ENCODE measurements around the gene TRIM23.

The TRIM23 gene

DNA sequence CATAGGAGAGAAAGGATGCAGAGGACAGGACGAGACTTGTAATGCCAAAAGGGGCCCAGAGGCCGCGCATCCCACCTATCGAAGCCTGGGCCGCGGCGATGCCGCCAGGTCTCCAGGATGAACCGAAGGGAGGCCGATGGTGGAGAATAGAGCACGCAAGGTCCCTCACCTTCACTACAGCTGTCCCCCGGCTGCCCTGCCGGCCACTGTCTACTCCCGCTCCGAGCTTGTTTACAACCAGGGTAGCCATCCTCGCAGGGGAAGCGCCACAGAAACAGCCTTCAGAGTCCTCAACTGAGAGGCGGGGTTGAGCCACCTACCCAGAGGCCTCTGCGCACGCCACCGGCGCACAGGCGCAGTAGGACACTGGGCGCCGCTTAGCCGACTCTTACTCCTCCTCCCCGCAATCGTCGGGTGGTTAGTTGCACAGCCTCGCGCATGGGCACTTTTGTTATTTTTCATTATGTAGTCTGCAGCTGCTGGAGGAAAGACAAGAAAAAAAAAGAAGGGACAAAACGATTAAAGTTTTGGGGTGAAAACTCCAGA, at the start of gene TRIM23:
TRIM23 (minus strand) TSS at position 309 of the 546 bp plus-strand sequence; CDS start at position 250, 59 bp downstream.
- TF ChIP-seq, protein P1, sequence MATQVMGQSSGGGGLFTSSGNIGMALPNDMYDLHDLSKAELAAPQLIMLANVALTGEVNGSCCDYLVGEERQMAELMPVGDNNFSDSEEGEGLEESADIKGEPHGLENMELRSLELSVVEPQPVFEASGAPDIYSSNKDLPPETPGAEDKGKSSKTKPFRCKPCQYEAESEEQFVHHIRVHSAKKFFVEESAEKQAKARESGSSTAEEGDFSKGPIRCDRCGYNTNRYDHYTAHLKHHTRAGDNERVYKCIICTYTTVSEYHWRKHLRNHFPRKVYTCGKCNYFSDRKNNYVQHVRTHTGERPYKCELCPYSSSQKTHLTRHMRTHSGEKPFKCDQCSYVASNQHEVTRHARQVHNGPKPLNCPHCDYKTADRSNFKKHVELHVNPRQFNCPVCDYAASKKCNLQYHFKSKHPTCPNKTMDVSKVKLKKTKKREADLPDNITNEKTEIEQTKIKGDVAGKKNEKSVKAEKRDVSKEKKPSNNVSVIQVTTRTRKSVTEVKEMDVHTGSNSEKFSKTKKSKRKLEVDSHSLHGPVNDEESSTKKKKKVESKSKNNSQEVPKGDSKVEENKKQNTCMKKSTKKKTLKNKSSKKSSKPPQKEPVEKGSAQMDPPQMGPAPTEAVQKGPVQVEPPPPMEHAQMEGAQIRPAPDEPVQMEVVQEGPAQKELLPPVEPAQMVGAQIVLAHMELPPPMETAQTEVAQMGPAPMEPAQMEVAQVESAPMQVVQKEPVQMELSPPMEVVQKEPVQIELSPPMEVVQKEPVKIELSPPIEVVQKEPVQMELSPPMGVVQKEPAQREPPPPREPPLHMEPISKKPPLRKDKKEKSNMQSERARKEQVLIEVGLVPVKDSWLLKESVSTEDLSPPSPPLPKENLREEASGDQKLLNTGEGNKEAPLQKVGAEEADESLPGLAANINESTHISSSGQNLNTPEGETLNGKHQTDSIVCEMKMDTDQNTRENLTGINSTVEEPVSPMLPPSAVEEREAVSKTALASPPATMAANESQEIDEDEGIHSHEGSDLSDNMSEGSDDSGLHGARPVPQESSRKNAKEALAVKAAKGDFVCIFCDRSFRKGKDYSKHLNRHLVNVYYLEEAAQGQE (IDR thresholded peaks at IDR 0.05; ENCODE audit: low read depth), result no peak
- TF ChIP-seq YY1 (IDR thresholded peaks at IDR 0.05; ENCODE audit: low read depth) (peak; percentile 51; the same call in 1 of the 2 replicates), TAF1 (IDR thresholded peaks at IDR 0.05; ENCODE audit: low read depth) (peak; percentile 59; the same call in 1 of the 2 replicates), CREB1 (IDR thresholded peaks at IDR 0.05; ENCODE audit: low read depth) (no peak), TCF12 (IDR thresholded peaks at IDR 0.05; ENCODE audit: low read depth) (no peak), FOXM1 (IDR thresholded peaks at IDR 0.05; ENCODE audit: borderline replicate concordance, low read depth) (no peak), CEBPB (IDR thresholded peaks at IDR 0.05) (no peak)

DNA sequence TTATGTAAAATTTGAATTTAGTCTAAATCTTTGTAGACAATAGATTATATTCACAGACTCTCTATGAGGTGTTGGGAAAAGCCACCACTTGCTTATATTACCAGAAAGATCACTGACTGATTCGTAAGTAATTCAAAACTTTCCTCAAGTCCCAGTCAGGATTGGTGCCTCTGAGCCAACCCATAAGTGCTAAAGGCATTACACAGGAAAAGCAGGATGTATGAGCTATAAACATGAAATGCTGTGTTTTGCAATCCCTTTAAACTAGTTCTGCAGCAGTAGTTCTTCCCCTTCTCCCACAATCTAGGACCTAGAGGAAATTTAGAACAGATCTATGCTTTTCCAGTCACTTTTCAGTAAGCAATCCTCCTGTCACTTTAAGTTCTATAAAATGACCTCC, 48.7 kb upstream of the TRIM23 start:
- TF ChIP-seq, protein P2, sequence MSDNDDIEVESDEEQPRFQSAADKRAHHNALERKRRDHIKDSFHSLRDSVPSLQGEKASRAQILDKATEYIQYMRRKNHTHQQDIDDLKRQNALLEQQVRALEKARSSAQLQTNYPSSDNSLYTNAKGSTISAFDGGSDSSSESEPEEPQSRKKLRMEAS (IDR thresholded peaks at IDR 0.05), result no peak
- no peak for TF ChIP-seq FOXM1 (IDR thresholded peaks at IDR 0.05; ENCODE audit: borderline replicate concordance, low read depth)
- TF ChIP-seq YY1 (IDR thresholded peaks at IDR 0.05; ENCODE audit: low read depth), result no peak
- TF ChIP-seq CEBPB (IDR thresholded peaks at IDR 0.05), result no peak
- TF ChIP-seq CREB1 (IDR thresholded peaks at IDR 0.05; ENCODE audit: low read depth), result no peak
- TF ChIP-seq, protein P3, sequence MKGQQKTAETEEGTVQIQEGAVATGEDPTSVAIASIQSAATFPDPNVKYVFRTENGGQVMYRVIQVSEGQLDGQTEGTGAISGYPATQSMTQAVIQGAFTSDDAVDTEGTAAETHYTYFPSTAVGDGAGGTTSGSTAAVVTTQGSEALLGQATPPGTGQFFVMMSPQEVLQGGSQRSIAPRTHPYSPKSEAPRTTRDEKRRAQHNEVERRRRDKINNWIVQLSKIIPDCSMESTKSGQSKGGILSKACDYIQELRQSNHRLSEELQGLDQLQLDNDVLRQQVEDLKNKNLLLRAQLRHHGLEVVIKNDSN (IDR thresholded peaks at IDR 0.05), result no peak
- no peak for TF ChIP-seq NFIC (IDR thresholded peaks at IDR 0.05)
- TF ChIP-seq, protein P1 (IDR thresholded peaks at IDR 0.05; ENCODE audit: low read depth), result no peak
- TF ChIP-seq ZBTB7A (IDR thresholded peaks at IDR 0.05; ENCODE audit: low read depth), result no peak
- no peak for TF ChIP-seq TAF1 (IDR thresholded peaks at IDR 0.05; ENCODE audit: low read depth)
- no peak for TF ChIP-seq TEAD4 (IDR thresholded peaks at IDR 0.05)
- TF ChIP-seq TCF12 (IDR thresholded peaks at IDR 0.05; ENCODE audit: low read depth), result no peak
- no peak for TF ChIP-seq RAD21 (IDR thresholded peaks at IDR 0.05; ENCODE audit: low read depth)
- TF ChIP-seq EGR1 (IDR thresholded peaks at IDR 0.05), result no peak
- TF ChIP-seq EP300 (IDR thresholded peaks at IDR 0.05; ENCODE audit: borderline replicate concordance), result no peak

DNA sequence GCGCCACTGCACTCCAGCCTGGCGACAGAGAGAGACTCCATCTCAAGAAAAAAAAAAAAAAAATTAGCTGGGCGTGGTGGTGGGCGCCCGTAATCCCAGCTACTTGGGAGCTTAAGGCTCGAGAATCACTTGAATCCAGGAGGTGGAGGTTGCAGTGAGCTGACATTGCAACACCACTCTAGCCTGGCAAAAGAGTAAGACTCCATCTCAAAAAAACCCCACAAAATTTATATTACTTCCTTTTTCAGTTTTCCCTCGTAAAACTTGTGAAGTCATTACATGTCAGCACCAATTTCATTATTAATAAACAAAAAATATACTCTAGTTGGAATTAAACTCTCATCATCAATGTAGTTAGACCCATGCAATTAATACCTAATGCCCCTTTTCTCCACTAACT, 44.6 kb upstream of the TRIM23 start:
- TF ChIP-seq CREB1 (IDR thresholded peaks at IDR 0.05; ENCODE audit: low read depth) (no peak), RAD21 (IDR thresholded peaks at IDR 0.05; ENCODE audit: low read depth) (no peak), FOXM1 (IDR thresholded peaks at IDR 0.05; ENCODE audit: borderline replicate concordance, low read depth) (no peak)

DNA sequence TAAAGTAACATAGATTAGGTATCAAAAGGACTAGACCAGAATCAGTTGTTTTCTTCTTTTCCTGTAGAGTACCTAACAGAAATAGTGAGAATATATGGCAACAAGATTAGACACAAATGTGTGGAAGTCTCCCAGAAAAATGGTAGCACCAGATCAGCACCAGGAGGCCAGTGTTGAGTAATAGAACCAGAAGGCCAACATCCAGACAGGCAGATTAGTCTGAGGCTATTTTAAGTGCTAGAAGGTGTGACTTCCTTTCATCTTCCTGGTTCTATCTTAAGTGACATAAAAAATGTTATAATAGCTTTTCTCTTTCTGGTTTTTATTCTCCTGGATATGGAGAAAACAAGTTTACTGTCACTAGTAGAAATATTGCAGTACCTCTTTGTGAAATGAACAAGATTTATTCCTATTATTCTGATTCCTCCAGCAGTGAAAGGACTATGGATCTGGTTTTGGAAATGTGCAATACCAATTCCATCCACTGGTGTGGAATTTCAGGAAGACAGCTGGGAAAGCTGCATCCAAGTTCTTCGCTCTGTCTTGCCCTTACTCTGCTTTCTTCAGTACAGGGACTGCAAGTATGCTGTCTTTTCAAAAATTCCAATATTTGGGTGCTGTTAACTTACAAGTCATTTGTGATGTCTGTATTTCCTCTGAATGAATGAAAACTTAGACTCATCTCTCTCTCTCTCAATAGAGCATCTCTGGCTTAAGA, 39.8 kb upstream of the TRIM23 start:
- TF ChIP-seq RAD21 (IDR thresholded peaks at IDR 0.05; ENCODE audit: low read depth), result no peak
- no peak for TF ChIP-seq EGR1 (IDR thresholded peaks at IDR 0.05)
- no peak for TF ChIP-seq CEBPB (IDR thresholded peaks at IDR 0.05)
- TF ChIP-seq FOXM1 (IDR thresholded peaks at IDR 0.05; ENCODE audit: borderline replicate concordance, low read depth), result no peak
- TF ChIP-seq NFIC (IDR thresholded peaks at IDR 0.05), result no peak
- TF ChIP-seq TAF1 (IDR thresholded peaks at IDR 0.05; ENCODE audit: low read depth), result no peak
- TF ChIP-seq, protein P3 (IDR thresholded peaks at IDR 0.05), result no peak
- TF ChIP-seq TEAD4 (IDR thresholded peaks at IDR 0.05), result peak; percentile 48; the same call in 1 of the 2 replicates

DNA sequence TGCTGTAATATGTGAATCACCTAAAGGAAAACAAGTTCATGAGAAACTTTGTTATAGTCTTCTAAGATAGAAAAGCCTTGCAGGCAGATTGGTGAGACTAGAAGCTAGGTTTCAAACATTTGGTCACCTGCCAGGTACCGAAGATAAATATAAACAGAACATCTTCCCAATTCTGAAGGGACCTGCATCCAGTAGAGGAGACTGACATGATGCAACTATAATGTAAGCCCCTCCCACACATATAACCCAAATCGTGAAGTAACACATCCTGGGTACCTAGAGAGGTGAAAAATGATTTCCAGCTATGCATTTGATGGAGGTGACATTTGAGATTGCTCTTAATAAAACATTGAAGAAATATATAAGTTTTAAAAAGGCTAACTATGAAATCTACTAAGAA, 30.6 kb upstream of the TRIM23 start:
- no peak for TF ChIP-seq CREB1 (IDR thresholded peaks at IDR 0.05; ENCODE audit: low read depth)
- TF ChIP-seq RAD21 (IDR thresholded peaks at IDR 0.05; ENCODE audit: low read depth), result no peak
- TF ChIP-seq, protein P2 (IDR thresholded peaks at IDR 0.05), result no peak
- TF ChIP-seq ZBTB7A (IDR thresholded peaks at IDR 0.05; ENCODE audit: low read depth), result no peak
- TF ChIP-seq EGR1 (IDR thresholded peaks at IDR 0.05), result no peak
- TF ChIP-seq YY1 (IDR thresholded peaks at IDR 0.05; ENCODE audit: low read depth), result no peak
- TF ChIP-seq TCF12 (IDR thresholded peaks at IDR 0.05; ENCODE audit: low read depth), result no peak
- no peak for TF ChIP-seq TAF1 (IDR thresholded peaks at IDR 0.05; ENCODE audit: low read depth)
- TF ChIP-seq, protein P3 (IDR thresholded peaks at IDR 0.05), result no peak
- TF ChIP-seq TEAD4 (IDR thresholded peaks at IDR 0.05), result no peak

All from Ishikawa (cell line).